ENCODE results near the gene PLEKHA7. TPM values are rescaled to one million over a fixed set of nuclear protein-coding genes. Genes with fewer than 3 reads are reported as not detected.

The PLEKHA7 gene
- total RNA-seq, 1 experiment from 2014 or later: 13.0 TPM

DNA sequence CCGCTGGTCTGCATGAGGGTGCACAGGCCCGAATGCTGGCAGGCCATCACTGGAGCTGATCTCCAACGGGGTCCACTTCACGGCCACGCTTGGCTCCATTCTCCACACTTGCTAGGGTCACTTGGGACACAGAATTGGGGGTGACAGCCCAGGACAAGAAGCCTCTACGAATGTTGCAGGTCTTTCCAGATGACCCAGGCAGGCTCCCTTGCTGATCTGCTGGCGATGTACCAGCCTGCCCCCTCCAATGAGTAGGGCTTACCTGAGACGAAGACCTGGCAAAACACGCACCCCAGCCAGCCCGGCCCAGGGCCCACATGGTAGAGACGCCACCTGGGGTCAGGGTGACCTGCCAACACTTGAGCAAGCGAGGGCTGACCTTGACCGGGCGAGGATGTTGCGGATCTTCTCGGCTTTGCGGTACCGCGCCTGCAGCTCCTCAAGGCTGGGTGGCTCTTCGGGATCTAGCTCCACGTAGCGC is 230.9 kb downstream of the PLEKHA7 start:
- TF ChIP-seq, protein P1, sequence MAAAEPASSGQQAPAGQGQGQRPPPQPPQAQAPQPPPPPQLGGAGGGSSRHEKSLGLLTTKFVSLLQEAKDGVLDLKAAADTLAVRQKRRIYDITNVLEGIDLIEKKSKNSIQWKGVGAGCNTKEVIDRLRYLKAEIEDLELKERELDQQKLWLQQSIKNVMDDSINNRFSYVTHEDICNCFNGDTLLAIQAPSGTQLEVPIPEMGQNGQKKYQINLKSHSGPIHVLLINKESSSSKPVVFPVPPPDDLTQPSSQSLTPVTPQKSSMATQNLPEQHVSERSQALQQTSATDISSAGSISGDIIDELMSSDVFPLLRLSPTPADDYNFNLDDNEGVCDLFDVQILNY (CRISPR knock-in tag; IDR thresholded peaks at IDR 0.05): no peak
- TF ChIP-seq GTF2I (CRISPR knock-in tag; conservative IDR thresholded peaks at IDR 0.05): no peak
- TF ChIP-seq SMAD4 (CRISPR knock-in tag; IDR thresholded peaks at IDR 0.05): no peak
- TF ChIP-seq ZNF416 (CRISPR knock-in tag; IDR thresholded peaks at IDR 0.05): no peak
- TF ChIP-seq, protein P2, sequence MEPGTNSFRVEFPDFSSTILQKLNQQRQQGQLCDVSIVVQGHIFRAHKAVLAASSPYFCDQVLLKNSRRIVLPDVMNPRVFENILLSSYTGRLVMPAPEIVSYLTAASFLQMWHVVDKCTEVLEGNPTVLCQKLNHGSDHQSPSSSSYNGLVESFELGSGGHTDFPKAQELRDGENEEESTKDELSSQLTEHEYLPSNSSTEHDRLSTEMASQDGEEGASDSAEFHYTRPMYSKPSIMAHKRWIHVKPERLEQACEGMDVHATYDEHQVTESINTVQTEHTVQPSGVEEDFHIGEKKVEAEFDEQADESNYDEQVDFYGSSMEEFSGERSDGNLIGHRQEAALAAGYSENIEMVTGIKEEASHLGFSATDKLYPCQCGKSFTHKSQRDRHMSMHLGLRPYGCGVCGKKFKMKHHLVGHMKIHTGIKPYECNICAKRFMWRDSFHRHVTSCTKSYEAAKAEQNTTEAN (CRISPR knock-in tag; IDR thresholded peaks at IDR 0.05): no peak
- TF ChIP-seq ZNF281 (CRISPR knock-in tag; IDR thresholded peaks at IDR 0.05): no peak
- TF ChIP-seq ESRRA (CRISPR knock-in tag; IDR thresholded peaks at IDR 0.05; ENCODE audit: borderline replicate concordance): no peak
- TF ChIP-seq ATF6 (CRISPR knock-in tag; IDR thresholded peaks at IDR 0.05): no peak
- Mint-ChIP-seq H3K9me3 (no peaks in the 10 kb centered on the region), H3K27me3 (ENCODE audit: low read depth) (no peaks in the 10 kb centered on the region), H3K4me3 (no peak overlapping the region), H3K4me1 (peaks cover 22% of the 10 kb centered on the region), H3K36me3 (no peaks in the 10 kb centered on the region), H3K27ac (no peak overlapping the region)
- DNase-seq (ENCODE audit: low spot score) (no peak), ATAC-seq (no peak)
- ChIA-PET CTCF (interaction anchor here (0.6 to 1.1 kb wide), 2 partner anchors 130 to 280 kb away, joined by 3 to 4 read pairs; no protein-coding TSS in a partner anchor), POLR2A (interaction anchor here (1.1 kb wide), 1 partner anchor 16 kb away, joined by 3 read pairs; no protein-coding TSS in a partner anchor)

DNA sequence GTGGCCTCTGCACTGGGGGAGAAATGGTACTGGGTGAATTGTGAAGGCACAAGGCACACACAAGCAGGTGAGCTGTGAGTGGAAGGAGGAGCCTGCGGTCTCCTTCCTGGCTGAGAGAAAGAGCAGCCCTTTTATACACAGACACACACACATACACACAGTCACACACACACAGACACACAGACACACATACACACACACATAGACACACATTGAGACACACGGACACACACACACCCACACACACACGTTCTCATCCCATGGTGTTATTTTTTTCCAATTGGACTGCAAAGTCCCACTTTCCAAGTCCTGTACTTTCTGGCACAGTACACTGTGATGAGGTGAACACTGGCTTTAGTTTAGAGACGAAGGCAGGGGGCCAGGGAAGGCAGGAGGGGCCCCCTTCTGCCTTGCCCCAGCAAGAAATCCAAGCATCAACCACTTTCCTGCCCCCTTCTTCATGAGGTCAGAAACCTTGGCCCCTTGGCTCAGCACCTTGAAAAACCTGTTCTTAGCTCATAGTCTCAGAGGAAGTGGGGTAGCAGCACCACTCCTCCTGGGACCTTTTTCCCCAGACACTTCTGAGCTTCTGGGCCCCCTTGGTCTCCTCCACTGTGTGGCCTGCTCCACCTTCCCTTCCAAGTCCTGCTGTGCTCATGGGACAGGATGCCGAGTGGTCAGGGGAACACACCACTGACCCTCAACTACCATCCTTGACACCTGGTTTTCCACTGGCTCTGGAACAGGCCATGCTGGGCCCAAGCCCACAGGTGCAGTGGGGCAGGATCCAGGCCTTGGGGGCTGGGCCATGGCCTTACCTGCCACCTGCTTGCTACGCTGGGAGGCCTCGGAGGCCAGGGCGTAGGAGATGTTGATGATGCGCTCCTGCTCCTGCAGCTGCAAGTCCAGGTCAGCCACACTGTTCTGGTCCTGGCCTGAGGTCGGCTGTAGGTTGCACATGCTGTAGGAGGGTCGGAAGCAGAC is 232.0 kb downstream of the PLEKHA7 start:
- CTCF ChIA-PET: interaction anchor here (1.1 kb wide), 1 partner anchor 281 kb away, joined by 4 read pairs; no protein-coding TSS in a partner anchor
- TF ChIP-seq E2F4 (CRISPR knock-in tag; IDR thresholded peaks at IDR 0.05; ENCODE audit: borderline replicate concordance, low read depth) (no peak), ZNF317 (CRISPR knock-in tag; IDR thresholded peaks at IDR 0.05; ENCODE audit: borderline replicate concordance, low read depth) (no peak), CREB1 (CRISPR knock-in tag; IDR thresholded peaks at IDR 0.05) (no peak), NR2C2 (CRISPR knock-in tag; IDR thresholded peaks at IDR 0.05) (no peak), JAZF1 (CRISPR knock-in tag; IDR thresholded peaks at IDR 0.05) (no peak), USF1 (CRISPR knock-in tag; IDR thresholded peaks at IDR 0.05) (no peak), MXD4 (CRISPR knock-in tag; IDR thresholded peaks at IDR 0.05; ENCODE audit: borderline replicate concordance) (no peak)
- TF ChIP-seq, protein P1 (CRISPR knock-in tag; IDR thresholded peaks at IDR 0.05): no peak
- TF ChIP-seq, protein P3, sequence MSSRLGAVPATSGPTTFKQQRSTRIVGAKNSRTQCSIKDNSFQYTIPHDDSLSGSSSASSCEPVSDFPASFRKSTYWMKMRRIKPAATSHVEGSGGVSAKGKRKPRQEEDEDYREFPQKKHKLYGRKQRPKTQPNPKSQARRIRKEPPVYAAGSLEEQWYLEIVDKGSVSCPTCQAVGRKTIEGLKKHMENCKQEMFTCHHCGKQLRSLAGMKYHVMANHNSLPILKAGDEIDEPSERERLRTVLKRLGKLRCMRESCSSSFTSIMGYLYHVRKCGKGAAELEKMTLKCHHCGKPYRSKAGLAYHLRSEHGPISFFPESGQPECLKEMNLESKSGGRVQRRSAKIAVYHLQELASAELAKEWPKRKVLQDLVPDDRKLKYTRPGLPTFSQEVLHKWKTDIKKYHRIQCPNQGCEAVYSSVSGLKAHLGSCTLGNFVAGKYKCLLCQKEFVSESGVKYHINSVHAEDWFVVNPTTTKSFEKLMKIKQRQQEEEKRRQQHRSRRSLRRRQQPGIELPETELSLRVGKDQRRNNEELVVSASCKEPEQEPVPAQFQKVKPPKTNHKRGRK (CRISPR knock-in tag; IDR thresholded peaks at IDR 0.05; ENCODE audit: borderline replicate concordance): no peak
- H3K4me1 Mint-ChIP-seq: peaks cover 22% of the 10 kb centered on the region
- H3K4me3 Mint-ChIP-seq: no peak overlapping the region
- ATAC-seq (no peak), DNase-seq (ENCODE audit: low spot score) (no peak)
- POLR2A ChIA-PET: interaction anchor here (1.1 kb wide), 1 partner anchor 17 kb away, joined by 3 read pairs; no protein-coding TSS in a partner anchor
- peak overlapping the region; percentile 66 for H3K27ac Mint-ChIP-seq
- no peaks in the 10 kb centered on the region for H3K36me3 Mint-ChIP-seq
- no peaks in the 10 kb centered on the region for H3K27me3 Mint-ChIP-seq (ENCODE audit: low read depth)
- no peaks in the 10 kb centered on the region for H3K9me3 Mint-ChIP-seq

Data from WTC11 (cell line).